ENCODE measurements around the gene CETN2.

- TF ChIP-seq POLR2A (IDR thresholded peaks at IDR 0.05) (no peak), CTCF (IDR thresholded peaks at IDR 0.05) (no peak), POLR2AphosphoS5 (IDR thresholded peaks at IDR 0.05) (no peak)
Observed at GRCh38 chrX:152869972-152870371, 39.4 kb upstream of the CETN2 start.
